Stomach smooth muscle (tissue), 2 donors: ENCODE data around the gene CDC42.
"Not testable (repeated sequence)": the region's sequence is repeated elsewhere in the genome, so short reads cannot be mapped to it uniquely, and the experiment has no call there.

Experiments used
- H3K27ac ChIP-seq: one replicate; pipeline ENCODE4 v1.7.0; 2013; ENCODE audit warnings: mild to moderate bottlenecking, low read length, inconsistent platforms
- H3K27me3 ChIP-seq, 2 donors: one replicate each; pipeline ENCODE4 v1.7.0; 2013; ENCODE audit warnings: low read length in 2 of 2; ENCODE audit not compliant: insufficient read depth in 2 of 2, control insufficient read depth in 1 of 2
- H3K36me3 ChIP-seq, 2 donors: one replicate each; pipeline ENCODE4 v1.7.0; 2013; ENCODE audit warnings: low read length in 2 of 2; ENCODE audit not compliant: control insufficient read depth in 2 of 2, insufficient read depth in 2 of 2
- H3K4me1 ChIP-seq: one replicate; pipeline ENCODE4 v1.7.0; 2013; ENCODE audit warnings: low read length; ENCODE audit not compliant: control insufficient read depth, insufficient read depth
- H3K4me3 ChIP-seq, 2 donors: one replicate each; pipeline ENCODE4 v1.7.0; 2013; ENCODE audit warnings: low read length in 2 of 2
- H3K9ac ChIP-seq, 2 donors: one replicate each; pipeline ENCODE4 v1.7.0; 2013; ENCODE audit warnings: low read length in 2 of 2, mild to moderate bottlenecking in 1 of 2
- H3K9me3 ChIP-seq, 2 donors: one replicate each; pipeline ENCODE4 v1.7.0; 2013; ENCODE audit warnings: low read length in 2 of 2; ENCODE audit not compliant: control insufficient read depth in 2 of 2
- donor health status: healthy.
- donor health status: Pancreatic carcinoma.

Gene CDC42

GRCh38 chr1:22052115-22053016 is at the start of gene CDC42:
CDC42 (plus strand) TSS chr1:22052709; CDS start chr1:22078479, 25,770 bp downstream.
- Histone ChIP-seq H3K9me3 (no peaks in the 10 kb centered on the region), H3K9ac (peak within 1 kb of the TSS; percentile 84 to 94), H3K27ac (peak within 1 kb of the TSS; percentile 92), H3K4me3 (peak within 1 kb of the TSS; percentile 83 to 88), H3K4me1 (peaks cover 21% of the 10 kb centered on the region), H3K36me3 (no peaks in the 10 kb centered on the region), H3K27me3 (no peaks in the 10 kb centered on the region)

- H3K4me3 ChIP-seq, H3K27ac ChIP-seq, H3K4me1 ChIP-seq, H3K36me3 ChIP-seq, H3K27me3 ChIP-seq, H3K9me3 ChIP-seq, H3K9ac ChIP-seq: not testable (repeated sequence)
These were observed 49.6 kb upstream of the CDC42 start for GRCh38 chr1:22002875-22003274.

- not testable (repeated sequence) for H3K36me3 ChIP-seq, H3K9me3 ChIP-seq
These were observed 48.5 kb upstream of the CDC42 start for GRCh38 chr1:22003959-22004358.

GRCh38 chr1:22005261-22006149 is 47.0 kb upstream of the CDC42 start:
- not testable (repeated sequence) for H3K4me3 ChIP-seq, H3K4me1 ChIP-seq, H3K27me3 ChIP-seq, H3K9ac ChIP-seq, H3K36me3 ChIP-seq, H3K9me3 ChIP-seq, H3K27ac ChIP-seq

More at GRCh38 chr1:22003959-22004358, 48.5 kb upstream of the CDC42 start:
- not testable (repeated sequence) for H3K4me1 ChIP-seq, H3K9ac ChIP-seq, H3K27ac ChIP-seq, H3K27me3 ChIP-seq, H3K4me3 ChIP-seq

- H3K9me3 ChIP-seq, H3K36me3 ChIP-seq, H3K4me3 ChIP-seq, H3K27me3 ChIP-seq, H3K9ac ChIP-seq, H3K27ac ChIP-seq, H3K4me1 ChIP-seq: not testable (repeated sequence)
These were observed 45.8 kb upstream of the CDC42 start for GRCh38 chr1:22006736-22007135.

GRCh38 chr1:22007262-22007661 is 45.2 kb upstream of the CDC42 start:
- not testable (repeated sequence) for H3K27ac ChIP-seq

GRCh38 chr1:22009566-22009965 is 42.9 kb upstream of the CDC42 start:
- H3K4me3 ChIP-seq, H3K27me3 ChIP-seq, H3K27ac ChIP-seq, H3K9ac ChIP-seq, H3K4me1 ChIP-seq, H3K9me3 ChIP-seq, H3K36me3 ChIP-seq: not testable (repeated sequence)

More at GRCh38 chr1:22007262-22007661, 45.2 kb upstream of the CDC42 start:
- H3K4me1 ChIP-seq, H3K36me3 ChIP-seq, H3K27me3 ChIP-seq, H3K9me3 ChIP-seq, H3K4me3 ChIP-seq, H3K9ac ChIP-seq: not testable (repeated sequence)

GRCh38 chr1:22012752-22013151 is 39.8 kb upstream of the CDC42 start:
- H3K4me1 ChIP-seq, H3K36me3 ChIP-seq, H3K4me3 ChIP-seq, H3K9ac ChIP-seq, H3K27me3 ChIP-seq, H3K27ac ChIP-seq, H3K9me3 ChIP-seq: not testable (repeated sequence)

- H3K27ac ChIP-seq, H3K9me3 ChIP-seq, H3K27me3 ChIP-seq, H3K4me3 ChIP-seq, H3K9ac ChIP-seq, H3K4me1 ChIP-seq, H3K36me3 ChIP-seq: not testable (repeated sequence)
These were observed 37.8 kb upstream of the CDC42 start for GRCh38 chr1:22014575-22015206.

GRCh38 chr1:22018583-22019559 is 33.6 kb upstream of the CDC42 start:
- H3K4me1 ChIP-seq = no peaks in the 10 kb centered on the region
- no peaks in the 10 kb centered on the region for H3K36me3 ChIP-seq
- no peaks in the 10 kb centered on the region for H3K27me3 ChIP-seq
- H3K4me3 ChIP-seq = no peak overlapping the region
- no peaks in the 10 kb centered on the region for H3K9me3 ChIP-seq
- no peak overlapping the region for H3K27ac ChIP-seq
- H3K9ac ChIP-seq = no peak overlapping the region
